HG02610 (cell line): Measurements from ENCODE around the gene TFCP2L1.

Experiments
- ATAC-seq: cut with Tn5 transposase; IDR thresholded peaks from one replicate; pipeline ENCODE4 v1.9.1; 2021; ENCODE audit warnings: mild to moderate bottlenecking, moderate library complexity; ENCODE audit not compliant: unreplicated experiment

Gene TFCP2L1

DNA sequence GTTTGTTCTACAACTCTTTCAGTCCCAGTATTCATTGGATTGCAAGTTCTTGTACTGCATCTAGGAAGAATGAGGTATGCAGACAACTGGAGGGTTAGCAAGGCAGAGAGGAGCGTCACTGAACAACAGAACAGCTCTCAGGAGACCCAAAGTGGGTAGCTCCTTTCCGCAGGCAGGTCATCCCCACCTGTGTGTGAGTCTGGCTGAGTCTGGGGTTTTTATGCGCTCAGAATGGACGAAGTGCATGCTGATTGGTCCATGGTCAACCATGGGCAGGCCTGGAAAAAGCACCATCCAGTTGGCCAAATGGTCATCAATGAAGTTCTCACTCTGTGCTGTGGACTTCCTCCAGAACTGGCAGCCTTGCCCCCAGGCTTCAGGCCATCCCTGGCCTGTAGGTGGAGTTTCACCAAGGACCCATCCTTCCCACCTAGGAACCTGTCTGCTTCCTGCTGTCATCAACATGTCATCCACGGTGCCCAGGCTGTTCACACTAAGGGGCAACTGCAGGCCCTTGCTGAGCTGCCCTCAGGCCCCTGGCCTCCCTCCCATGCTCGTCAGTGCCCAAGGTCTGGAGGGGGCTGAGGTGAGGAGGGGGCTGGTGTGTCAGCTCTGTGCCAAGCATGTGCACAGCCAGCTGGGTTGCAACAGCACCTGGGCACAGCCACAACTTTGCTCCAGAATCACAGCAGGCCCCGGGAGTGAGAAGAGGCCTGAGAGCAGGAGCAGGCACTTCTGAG lies 11.1 kb upstream of the TFCP2L1 start:
- ATAC-seq: no peak

DNA sequence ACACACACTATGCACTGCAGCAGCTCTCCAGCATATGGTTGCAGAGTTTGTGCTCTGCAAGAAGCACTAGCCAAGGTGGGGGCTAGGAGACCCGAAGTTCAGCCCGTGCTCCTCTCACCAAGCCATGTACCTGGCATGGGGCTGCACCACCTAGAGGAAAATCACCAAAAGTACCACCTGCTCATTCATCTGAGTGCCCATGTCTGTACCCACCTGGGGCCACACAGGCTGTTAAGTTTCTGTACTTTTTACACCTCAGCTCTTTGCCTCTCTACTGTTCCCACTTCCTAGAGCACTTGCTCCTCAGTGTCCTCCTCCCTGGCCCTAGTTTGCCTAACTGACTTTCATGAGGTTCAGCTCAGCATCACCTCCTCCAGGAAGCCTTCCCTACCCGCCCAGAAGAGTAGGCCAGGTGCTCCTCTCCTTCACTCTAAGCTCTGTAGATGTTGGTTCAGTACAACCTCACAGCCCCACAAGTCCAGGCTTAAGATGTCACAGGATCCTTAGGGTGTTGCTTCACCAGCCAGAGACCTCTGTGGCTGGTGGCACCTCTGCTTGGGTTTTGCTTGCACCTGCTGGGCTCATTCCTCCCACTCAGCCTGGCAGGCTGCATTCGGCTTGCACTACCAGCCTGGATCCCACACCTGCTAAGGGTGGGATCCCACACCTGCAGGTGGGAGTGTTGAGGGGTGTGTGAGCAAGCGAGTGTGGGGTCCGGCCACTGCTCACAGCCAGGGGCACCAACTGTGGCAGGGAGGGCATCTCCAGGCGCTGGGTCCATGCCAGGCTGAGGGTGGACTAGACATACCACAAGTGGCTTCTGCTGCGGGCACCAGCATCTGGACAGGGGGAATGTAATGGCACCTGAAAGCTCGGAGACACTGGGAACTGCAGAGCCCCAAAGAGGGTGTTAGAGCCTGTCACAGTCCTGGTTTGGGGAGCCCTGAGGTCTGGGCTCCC lies 10.2 kb upstream of the TFCP2L1 start:
- no peak for ATAC-seq

DNA sequence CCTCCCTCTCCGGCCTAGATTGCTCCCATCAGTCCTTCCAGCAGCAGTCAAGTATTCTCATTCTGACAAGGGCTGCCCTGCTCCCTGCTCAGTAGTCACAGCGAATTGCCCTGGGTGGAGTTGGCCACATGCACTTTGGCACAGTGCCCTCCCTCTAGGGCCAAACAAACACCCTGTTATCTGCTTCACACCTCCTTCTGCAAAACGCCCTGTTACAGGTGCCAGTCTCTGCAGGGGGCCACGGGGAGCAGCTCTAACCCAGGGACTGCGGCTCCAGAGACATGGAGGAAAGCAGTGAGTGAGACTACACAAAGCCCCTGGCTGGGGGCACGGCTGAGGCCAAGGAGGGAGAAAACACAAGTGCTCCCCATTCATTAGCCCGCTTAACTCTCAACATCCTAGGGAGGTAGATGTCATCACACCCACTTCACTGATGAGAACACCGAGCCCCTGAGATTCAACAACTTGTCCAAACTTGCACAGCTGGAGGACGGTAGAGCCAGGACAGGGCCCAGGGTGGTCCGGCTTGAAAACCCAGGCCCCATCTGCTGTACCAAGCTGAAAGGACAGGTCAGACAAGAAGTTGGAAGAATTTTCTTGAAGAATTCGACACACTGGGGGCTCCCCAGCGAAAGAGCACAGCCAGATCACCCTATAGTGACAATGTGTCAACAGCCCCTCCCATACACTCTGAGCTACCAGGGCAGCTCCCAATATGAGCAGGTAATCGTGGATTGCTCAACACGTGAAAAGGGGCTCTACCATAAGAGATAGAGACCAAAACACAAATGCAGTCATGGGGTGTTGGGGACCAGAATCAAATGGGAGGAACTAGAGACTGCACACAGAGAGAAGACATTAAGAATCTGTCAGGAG lies 8.7 kb upstream of the TFCP2L1 start:
- no peak for ATAC-seq

DNA sequence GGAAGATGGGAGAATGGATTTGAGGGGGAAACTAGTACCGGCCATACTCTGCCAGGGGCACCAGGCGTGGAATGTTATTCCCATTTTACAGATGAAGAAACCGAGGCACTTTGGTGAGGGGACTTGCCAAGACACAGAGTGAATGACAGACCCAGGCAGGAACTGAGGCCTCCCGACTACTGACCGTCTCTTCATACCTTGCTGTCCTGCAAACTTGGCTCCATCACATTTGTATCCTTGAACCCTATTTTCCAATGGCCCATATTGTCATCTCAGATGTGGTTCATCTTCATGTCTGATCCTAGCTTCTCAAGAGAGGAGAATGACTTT lies 6.2 kb upstream of the TFCP2L1 start:
- ATAC-seq: no peak

DNA sequence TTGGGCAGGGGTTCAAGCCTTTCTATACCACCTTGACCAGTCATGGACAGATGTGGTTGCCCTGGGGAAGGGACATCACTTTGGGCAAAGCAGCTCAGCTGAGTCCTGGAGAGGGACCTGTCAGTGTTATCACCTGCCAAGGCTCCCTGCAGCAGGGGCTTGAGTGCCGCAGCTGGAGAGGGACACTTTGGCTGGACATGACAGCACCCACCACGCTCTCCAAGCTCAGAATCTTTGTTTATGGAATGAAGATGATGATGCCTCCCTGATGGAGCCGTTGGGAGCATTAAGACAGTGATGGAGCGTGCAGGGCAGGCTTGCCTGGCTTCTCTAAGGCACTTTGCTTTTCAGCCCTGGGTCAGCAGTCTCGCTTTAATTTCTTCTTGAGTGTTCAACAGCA lies 4.3 kb upstream of the TFCP2L1 start:
- no peak for ATAC-seq

DNA sequence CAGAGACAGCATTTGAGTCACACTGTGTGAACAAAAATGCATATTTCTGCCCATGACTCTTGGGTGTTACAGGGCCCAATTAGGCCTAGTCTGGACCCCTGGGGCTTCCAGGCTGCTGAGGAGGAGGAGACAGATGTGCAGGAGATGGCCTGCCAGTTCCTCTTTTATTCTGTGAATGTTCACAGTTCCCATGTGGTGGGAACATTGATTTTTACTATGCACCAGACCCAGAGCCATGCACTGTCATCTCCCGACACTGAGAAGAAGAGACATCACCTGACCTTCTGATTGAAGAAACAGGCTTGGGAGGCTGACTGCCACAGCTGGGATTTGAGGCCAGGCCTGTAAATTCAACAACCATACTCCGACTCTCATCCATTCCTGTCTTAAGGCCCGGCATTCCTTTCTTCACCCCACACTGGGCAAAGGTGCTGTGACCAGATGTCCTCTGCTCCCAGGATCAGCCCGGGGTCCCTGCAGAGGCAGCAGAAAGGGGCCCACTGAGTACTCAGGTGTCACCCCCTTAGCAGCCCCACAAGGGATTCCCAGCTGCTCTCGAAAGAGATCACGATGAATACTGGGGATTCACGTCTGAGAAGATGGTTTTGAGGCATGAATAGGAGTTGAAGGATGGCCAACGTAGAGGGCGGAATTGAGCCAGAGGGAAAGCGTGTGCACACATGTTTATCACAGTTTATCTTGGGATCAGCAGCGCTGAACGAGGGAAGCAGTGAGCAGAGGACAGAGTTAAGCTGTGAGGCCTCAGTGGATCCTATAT lies 3.6 kb upstream of the TFCP2L1 start:
- no peak for ATAC-seq

DNA sequence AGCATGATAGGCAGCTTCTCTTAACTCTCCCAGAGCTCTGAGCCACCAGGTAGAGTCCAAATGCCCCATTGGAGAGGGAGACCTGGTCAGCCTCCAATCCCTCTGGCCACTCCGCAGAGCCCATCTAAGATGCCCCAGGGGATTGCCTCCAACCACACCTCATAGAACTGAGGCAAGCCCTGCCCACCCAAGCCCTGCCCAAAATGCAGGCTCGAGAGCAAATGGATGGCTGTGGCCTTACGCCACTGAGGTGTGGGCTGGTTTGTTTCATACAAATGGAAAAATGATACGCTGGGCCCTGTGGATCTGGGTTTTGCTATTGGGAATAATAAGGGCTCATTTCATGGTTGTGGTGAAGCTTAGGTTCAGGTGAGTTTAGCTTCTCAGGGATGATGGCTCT lies 3.0 kb upstream of the TFCP2L1 start:
- ATAC-seq: no peak

DNA sequence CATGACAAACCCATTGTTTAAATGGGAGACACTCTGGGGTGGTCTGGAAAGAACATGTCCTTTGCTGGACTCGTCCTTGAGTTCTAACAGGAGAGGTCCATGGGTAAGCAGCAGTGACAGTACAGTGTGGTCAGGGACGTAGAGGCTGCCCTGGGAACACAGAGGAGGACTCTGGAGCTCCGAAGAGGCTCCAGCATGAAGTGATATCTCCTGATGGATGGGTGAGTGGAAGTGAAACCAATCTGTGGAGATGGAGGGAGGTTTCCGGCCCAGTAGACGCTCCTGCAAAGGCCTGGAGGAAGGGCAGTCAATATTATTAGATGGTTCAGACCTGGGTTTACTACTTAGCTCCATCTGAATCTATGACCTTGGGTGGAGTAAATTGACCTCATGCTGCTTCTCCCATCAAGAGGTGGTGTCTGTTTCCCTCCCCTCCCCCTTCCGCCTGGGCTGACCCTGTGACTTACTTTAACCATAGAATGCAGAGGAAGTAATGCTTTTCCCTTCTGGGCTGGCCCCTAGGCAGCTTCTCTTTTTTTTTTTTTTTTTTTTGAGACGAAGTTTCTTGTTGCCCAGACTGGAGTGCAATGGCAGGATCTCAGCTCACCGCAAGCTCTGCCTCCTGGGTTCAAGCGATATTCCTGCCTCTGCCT lies 2.3 kb upstream of the TFCP2L1 start:
- no peak for ATAC-seq

DNA sequence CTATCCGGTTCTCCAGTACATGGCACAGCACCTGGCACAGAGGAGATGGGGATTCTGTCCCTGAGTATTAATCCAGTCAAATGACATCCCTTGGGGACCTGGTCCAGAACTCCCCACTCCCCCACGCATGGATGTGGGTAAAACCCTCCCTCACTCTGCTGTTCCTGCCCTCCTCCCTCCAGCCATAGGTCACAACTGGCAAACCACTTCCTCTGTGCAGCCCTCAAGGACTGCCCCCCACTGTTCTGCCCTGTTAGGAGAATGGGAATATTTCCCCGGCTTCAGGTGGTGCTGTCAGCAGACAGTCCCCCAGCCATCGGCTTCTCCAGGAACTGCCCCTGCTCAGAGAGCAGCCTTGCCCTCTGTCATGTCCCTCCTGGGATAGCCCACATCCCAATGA lies 1.5 kb upstream of the TFCP2L1 start:
- ATAC-seq: no peak

DNA sequence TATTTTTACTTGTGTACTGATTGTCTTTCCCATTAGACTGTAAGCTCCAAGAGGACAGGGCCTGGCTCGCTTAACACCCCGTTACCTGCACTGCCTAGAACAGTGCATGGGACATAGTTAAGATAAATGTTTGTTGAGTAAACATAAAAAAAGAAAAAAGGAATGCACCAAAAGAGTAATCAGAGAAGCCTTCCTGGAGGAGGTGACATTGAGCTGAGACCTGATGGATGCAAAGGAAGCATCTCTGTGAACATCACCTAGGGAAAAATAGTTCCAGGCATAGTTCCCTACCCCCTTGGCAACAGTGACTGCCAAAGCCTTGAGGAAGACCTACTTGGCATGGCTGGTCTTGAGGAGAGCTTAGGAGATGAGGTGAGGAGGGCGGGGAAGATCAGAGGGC lies 924 bp upstream of the TFCP2L1 start:
- ATAC-seq: no peak

DNA sequence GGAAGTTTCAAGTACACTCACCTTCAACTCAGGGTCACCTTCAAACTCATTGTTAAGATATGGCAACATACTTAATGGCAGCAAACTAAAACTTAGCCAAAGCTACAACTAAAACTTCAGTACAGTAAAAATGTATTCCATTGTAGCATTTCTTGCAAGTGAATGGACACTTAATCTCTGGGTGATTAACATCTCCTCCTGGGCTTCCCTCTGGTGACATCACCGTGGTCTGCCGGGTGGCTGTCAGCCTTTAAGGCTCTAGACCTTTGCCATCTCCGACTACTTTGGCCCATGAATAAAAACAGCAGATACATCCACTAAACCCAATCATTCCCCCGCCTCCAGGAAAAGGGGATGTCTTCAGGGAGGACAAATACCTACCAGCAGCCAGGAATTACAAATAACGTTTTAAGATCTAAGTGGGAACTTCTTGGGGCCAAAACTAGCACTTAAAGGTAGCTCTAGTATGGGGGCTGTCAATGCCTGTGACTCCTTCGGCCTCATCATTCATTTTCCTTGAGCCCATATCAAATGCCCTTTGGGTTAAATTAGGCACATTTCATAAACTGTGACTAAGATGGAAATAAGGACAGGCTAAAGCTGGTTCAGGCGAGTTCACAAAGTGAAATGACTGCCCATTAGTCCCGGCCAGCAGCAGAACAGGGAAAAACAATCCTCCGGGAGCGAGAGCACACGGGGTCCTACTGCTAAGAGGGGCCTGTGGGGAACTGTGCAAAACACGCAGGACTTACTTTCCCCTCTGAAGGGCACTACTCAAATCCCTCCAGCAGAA lies 1.1 kb downstream of the TFCP2L1 start:
- ATAC-seq: no peak

DNA sequence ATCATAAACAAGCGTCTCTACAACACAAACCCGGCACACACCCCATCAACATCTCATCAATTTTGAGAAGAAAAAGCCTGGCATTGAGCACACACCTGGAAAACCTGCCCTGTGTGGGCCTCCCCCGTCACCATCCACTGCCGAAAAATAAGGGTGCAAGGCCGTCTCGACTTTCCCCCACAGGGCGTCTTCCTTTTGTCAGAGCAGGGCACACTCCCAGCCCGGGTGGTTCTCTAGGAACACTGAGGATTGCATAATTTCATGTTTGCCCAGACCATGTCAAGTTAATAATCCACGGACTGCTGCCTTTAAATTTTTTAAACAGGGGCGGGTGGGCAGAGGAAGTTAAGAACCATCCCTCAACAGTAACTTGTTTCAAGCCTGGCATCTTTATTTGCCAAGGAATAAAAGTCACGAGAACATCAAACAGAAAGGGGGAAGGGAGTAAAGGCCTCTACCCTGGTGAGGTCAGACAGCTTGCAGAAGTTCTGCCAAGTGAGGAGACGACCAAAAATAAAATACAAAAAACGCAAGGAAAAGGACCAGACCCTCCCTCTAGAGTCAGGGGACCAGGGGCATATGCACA lies 2.1 kb downstream of the TFCP2L1 start:
- ATAC-seq: no peak

DNA sequence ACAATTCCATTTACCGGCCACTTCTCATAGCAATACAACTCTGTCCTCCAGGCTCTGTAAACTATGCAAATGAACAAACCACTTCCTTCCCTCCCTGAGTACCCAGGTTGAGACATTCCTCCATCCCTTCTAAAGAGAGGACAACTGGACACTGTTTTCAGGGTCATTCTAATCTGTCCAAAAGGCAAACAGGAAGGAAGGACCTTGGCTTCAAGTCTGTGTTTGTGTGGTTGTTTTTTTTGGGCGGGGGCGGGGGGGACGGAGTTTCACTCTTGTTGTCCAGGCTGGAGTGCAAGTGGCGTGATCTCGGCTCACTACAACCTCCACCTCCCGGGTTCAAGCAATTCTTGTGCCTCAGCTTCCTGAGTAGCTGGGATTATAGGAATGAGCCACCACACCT lies 3.3 kb downstream of the TFCP2L1 start:
- ATAC-seq: no peak

DNA sequence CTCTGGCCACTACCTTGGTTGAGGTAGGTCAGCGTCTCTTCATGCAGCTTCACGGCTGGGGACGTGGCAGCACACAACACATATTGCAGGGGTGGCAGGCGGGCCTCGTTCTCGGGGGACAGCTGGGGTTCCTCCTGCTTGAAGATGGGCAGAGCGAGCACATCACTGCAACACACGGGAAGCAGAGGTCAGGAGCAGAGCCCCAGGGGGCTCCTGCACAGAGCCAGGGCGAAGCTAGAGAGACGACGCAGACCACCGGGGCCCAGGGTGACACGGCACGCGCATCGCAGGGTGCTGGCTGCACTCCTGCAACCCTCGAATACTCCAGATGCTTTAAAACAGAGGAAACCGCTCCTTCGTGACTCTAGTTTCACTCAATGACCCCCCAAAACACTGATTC lies 3.9 kb downstream of the TFCP2L1 start:
- ATAC-seq: no peak

DNA sequence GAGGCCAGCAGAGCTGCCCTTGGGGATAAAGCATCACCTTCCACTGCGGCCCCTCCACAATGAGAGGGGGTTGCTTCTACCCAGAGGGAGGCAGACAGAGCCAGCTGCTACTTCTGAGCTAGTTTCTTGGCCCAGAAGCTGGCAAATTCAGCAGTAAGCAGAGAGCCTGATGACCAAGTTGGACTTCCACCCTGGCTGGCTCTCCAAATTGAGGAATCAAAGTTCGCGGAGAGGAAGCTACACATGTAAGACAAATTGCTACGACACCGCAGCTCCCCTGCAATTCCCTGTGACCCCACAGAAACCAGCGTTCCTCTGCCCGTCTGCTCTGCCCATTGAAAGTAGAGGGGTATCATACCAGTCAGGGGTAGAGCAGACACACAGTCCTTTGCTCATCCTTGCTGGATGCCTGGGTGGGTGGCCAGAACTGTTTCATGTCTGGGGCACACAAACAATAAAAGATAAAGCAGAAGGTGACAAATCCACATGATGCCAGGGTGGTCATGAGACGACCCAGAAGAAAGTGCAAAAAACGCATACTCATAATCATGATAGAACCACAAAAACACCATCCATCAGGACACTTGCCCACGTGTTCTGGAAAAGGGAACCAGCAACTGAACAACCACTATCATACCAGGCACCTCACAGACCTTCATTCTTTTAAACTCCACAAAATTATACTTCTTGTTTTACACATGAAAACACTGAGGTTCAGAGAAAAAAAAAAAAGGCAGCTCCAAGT lies 5.4 kb downstream of the TFCP2L1 start:
- no peak for ATAC-seq

DNA sequence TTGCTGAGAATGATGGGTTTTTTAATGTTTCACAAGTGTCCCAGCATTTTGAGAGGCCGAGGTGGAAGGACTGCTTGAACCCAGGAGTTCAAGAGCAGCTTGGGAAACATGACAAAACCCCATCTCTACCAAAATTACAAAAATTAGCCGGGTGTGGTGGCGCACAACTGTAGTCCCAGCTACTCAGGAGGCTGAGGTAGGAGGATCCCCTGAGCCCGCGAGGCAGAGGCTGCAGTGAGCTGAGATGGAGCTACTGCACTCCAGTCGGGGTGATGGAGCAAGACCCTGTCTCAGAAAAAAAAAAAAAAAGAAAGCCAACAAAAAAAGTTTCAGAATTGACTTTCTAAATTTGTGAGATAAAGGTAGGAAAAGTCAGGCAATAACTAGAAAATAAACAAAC lies 8.7 kb downstream of the TFCP2L1 start:
- ATAC-seq: no peak

DNA sequence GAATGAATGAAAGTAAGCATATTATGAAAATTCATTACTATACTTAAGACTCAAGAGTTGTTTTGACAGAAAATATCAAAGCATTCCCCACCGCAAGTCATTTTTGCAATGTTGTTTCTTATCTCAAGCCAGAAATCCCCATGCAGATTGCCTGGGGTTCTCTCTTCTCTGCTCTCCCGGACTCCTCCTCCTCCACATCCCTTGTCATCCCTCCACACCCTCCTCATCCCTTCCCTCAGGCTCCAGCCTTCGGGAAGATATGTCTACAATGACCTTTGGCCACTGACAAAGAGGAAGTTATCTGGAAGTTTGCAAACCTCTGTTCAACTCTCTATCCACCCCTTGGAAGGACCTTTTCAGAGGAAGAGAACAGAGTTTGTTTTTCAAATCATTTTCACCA lies 11.9 kb downstream of the TFCP2L1 start:
- no peak for ATAC-seq

DNA sequence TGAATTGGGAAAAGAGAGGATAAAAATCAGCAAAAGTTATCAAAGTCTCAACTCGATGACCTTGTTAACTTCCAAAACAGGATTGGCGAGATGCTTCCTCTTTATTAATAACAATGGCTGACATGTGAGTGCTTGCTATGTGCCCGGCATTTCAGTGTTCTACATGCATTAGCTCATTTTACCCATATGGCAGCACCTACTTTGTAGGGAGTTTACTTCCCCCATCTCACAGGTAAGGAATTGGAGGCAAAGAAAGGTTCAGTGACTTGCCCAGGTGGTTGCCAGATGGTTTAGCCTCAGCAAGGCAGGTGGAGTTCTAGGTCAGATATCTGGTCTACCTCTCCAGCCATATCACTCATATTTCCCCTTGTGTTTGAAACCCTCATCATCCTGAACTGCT lies 12.4 kb downstream of the TFCP2L1 start:
- no peak for ATAC-seq
